GM12801 (cell line): ENCODE results near the gene RAB27A.

Experiments used
- TF ChIP-seq, protein P1 (sequence below): IDR thresholded peaks from one replicate; pipeline ENCODE4 v1.5.1; 2011; ENCODE audit warnings: control low read depth; ENCODE audit not compliant: insufficient read length; ENCODE audit errors: extremely low read depth

RAB27A gene

DNA sequence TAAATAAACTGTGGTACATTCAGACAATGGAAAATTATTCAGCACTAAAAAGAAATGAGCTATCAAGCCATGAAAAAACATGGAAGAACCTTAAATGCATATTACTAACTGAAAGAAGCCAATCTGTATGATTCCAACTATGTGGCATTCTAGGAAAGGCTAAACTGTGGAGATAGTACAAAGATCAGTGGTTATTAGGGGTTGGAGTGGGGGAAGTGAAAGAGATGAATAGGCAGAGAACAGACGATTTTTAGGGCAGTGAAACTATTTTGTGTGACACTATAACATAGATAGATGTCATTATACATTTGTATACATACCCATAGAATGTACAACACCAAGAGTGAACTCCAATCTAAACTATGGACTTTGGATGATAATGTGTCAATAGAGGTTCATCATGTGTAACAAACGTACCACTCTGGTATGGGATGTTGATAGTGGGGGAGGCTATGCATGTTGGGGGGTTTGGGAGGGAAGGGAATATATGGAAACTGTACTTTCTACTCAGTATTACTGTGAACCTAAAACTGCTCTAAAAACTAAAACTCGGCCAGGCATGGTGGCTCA, 29.0 kb downstream of the RAB27A start:
- TF ChIP-seq, protein P1, sequence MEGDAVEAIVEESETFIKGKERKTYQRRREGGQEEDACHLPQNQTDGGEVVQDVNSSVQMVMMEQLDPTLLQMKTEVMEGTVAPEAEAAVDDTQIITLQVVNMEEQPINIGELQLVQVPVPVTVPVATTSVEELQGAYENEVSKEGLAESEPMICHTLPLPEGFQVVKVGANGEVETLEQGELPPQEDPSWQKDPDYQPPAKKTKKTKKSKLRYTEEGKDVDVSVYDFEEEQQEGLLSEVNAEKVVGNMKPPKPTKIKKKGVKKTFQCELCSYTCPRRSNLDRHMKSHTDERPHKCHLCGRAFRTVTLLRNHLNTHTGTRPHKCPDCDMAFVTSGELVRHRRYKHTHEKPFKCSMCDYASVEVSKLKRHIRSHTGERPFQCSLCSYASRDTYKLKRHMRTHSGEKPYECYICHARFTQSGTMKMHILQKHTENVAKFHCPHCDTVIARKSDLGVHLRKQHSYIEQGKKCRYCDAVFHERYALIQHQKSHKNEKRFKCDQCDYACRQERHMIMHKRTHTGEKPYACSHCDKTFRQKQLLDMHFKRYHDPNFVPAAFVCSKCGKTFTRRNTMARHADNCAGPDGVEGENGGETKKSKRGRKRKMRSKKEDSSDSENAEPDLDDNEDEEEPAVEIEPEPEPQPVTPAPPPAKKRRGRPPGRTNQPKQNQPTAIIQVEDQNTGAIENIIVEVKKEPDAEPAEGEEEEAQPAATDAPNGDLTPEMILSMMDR = no peak

DNA sequence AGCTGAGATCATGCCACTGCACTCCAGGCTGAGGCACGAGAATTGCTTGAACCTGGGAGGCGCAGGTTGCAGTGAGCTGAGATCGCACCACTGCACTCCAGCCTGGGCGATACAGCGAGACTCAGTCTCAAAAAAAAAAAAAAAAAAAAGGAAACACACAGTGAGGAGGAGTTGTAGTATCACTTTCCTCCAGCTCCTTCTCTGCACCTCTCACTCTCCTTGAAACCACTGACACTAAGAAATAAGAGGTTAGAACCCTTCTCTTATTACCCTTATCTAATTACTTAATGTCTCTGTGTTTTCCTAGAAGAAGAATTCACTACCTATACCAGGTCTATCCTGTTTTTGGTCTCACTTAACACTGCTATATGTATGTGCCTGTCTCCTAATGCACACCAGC, 31.7 kb downstream of the RAB27A start:
- TF ChIP-seq, protein P1 = no peak

DNA sequence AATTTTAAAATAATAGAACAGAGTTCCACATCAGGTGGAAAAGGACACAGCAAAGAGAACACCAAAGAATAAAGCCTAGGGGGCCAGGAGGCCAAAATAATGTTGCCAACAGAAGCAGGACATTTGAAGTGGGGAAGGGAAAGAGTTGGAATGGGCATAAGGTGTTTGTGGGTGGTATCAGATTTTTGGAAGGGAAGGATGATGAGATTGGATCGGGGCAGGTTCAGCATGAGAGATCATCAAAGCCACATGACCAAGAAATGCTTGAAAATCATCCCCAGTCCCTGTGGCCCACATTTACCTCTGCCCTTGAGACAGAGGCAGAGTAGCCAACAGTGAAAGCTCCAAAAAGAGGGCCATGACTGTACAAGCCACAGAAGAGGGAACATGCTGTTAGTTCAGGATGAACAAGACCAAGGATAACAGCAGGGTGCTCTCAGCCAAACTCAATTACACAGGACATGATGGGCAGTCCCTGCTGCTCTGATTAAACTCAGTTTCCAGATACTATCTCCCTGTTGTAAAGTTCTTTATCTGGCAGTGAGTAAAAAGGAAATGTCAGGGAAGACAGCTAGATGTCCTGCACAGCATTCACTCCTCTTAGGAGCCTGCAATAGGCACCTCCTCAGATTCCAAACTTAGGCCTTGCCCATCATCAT, 32.5 kb downstream of the RAB27A start:
- TF ChIP-seq, protein P1 = no peak

DNA sequence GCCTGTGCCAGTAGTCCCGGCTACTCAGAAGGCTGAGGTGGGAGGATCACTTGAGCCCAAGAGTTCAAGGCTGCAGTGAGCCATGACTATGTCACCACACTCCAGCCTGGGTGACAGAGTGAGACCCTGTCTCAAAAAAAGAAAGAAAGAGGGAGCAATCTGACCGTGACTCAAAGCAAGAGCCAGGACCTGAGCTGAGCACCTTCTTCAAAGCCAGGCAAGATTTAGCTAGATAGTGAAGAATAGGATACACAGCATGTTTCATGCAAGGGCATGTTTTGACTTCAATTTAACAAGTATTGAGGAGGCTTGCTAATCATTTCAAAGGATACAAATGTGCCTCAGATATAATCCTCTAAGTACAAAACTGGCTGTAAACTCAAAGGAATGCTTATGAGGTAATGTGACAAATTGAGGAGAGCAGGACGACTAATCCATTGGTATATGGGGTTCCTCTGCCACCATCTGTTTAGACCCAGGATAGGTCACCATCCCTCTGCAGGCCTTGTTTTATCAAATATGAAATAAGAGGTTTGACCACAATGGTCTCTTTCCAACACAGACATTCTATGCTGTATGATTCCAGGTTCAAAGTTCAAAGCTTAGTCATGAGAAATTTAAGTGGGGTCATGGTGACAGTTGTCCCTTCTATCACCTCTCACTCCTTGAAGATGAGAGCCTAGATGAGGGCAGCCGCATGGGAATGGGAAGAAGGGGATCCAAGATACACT, 33.2 kb downstream of the RAB27A start:
- TF ChIP-seq, protein P1 = no peak

DNA sequence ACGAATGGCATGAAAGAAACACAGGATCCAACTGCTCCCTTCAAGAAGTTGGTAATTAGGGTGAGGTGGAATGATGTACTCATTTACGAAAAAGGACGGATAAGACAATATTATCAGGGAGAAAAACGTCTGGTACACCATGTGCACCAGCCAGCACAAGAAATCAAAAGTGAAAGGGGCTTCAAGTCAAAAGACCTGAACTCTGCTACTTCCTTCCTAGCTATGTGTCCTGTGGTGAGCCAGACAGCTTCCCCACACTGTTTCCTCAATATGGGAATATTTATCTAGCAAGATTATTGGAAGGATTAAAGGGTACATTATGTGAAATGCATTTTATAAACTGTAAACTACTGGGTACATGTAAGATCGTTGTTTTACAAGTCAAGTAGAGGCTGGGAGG, 33.9 kb downstream of the RAB27A start:
- TF ChIP-seq, protein P1 = no peak

DNA sequence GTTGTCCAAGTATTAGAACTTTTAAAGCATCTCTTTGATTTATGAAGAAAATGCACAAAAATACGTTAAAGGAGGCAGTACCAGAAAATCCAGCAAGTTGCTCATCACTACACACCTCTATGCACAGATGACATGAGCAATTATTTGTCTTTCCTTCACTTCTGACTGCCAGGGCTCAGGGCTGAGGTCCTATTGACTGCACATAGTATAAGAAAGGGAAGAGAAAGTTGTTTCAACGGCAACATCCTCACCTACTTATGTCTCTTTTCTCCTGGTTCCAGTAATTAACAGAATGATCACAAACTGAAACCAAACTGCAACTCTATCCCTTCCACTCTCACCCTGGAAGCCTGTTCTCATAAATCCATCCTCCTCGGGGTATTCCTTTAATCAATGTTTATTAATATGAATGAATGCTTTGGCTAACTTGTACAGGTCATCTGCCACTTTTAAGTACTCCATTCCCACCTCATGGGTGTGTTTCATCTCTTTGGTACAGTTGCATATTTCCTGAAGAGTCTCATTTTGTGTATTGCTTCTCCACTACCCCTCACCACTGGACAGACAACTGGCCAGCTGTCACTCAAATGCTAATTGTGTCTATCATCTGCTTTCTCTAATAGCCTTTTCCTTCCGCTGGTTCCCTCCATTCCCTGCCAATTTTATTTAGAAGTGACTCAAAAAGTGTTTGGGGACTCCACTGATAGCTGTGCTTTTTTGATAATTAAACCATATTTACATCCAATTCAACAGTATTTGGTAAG, 34.5 kb downstream of the RAB27A start:
- TF ChIP-seq, protein P1 = no peak

DNA sequence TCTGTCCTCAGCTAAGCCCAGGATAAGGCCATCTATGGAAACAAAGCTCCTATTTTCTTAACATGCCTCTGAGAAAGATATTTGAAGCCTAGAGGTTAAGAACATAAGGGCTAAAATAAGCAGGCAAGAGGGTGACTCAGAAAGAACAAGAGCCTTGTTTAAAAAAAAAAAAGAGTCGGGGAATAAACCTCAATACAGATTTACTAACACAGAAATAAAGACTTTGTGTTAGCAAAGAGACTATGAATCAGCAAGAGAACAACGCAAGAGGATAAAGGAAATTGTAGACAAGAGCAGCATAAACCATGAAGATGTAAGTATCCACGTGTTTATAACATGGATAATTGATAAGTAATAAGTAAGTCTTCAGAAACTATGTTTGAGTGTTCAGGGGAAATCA, 36.0 kb downstream of the RAB27A start:
- TF ChIP-seq, protein P1 = no peak
